Panc1 (cell line): ENCODE results near the gene SPIRE1. TPM values are rescaled to one million over a fixed set of nuclear protein-coding genes. Genes with fewer than 3 reads are reported as not detected.

Experiments used
- ATAC-seq: fragments of 200-7000 bp; cut with Tn5 transposase; 2 replicates; pipeline ENCODE4 v1.9.1; 2020; ENCODE audit warnings: mild to moderate bottlenecking, moderate library complexity
- BruUV-seq: library from RNA; stranded (reverse); fragments of 400-500 nt; replicated peaks from 2 replicates; lab custom pipeline; 2021; lab: Mats Ljungman, UMichigan
- CTCF ChIA-PET: fragments of 300-600 bp; sonication (Branson Sonifier 250); formaldehyde crosslinking; loops from one replicate; lab custom pipeline; 2022; ENCODE audit warnings: antibody characterized with exemption; lab: Charles Lee
- POLR2A ChIA-PET: fragments of 300-600 bp; sonication (Branson Sonifier 250); formaldehyde crosslinking; loops from one replicate; lab custom pipeline; 2022; ENCODE audit warnings: antibody characterized with exemption; lab: Charles Lee
- DNase-seq: peaks from one replicate; pipeline ENCODE4 v3.0.0-alpha.2; 2010; ENCODE audit warnings: low read depth, low spot score
- H3K27ac ChIP-seq: 2 replicates; pipeline ENCODE4 v1.5.1; 2011; ENCODE audit warnings: mild to moderate bottlenecking, low read length, inconsistent platforms
- H3K27me3 ChIP-seq: fragments of 200-500 bp; sonication (Bioruptor generic); 2 replicates; pipeline ENCODE4 v1.6.0; 2014; ENCODE audit warnings: low read length, inconsistent platforms; ENCODE audit not compliant: control insufficient read depth, insufficient read depth
- H3K36me3 ChIP-seq: fragments of 200-500 bp; sonication (Bioruptor generic); 2 replicates; pipeline ENCODE4 v1.5.1; 2014; ENCODE audit warnings: inconsistent platforms, mild to moderate bottlenecking, low read length, moderate library complexity; ENCODE audit not compliant: control insufficient read depth, insufficient read depth
- H3K4me1 ChIP-seq: 2 replicates; pipeline ENCODE4 v1.5.1; 2011; ENCODE audit warnings: inconsistent platforms, mild to moderate bottlenecking, low read length, moderate library complexity; ENCODE audit not compliant: control insufficient read depth, insufficient read depth
- H3K4me3 ChIP-seq, 2 experiments: 2 replicates each; pipeline ENCODE4 v1.5.1; 2011 to 2012; ENCODE audit warnings: low read depth in 2 of 2, low read length in 2 of 2, mild to moderate bottlenecking in 2 of 2, inconsistent platforms in 1 of 2, moderate library complexity in 1 of 2
- H3K9me3 ChIP-seq: fragments of 200-500 bp; sonication (Bioruptor generic); 2 replicates; pipeline ENCODE4 v1.5.1; 2014; ENCODE audit warnings: low read depth, mild to moderate bottlenecking, inconsistent platforms, low read length, moderate library complexity; ENCODE audit not compliant: control insufficient read depth, insufficient read depth
- POLR2AphosphoS5 ChIP-seq: IDR thresholded peaks from 2 replicates; pipeline ENCODE4 v1.6.1; 2012; ENCODE audit warnings: mild to moderate bottlenecking, low read depth, low read length, moderate library complexity
- SIN3A ChIP-seq: IDR thresholded peaks from 2 replicates; pipeline ENCODE4 v1.6.1; 2012; ENCODE audit warnings: low read depth, mild to moderate bottlenecking, low read length, moderate library complexity, borderline replicate concordance; ENCODE audit not compliant: insufficient read depth
- TCF7L2 ChIP-seq: IDR thresholded peaks from 2 replicates; pipeline ENCODE4 v1.6.1; 2011; ENCODE audit warnings: mild to moderate bottlenecking, low read depth, low read length, inconsistent platforms
- in situ Hi-C: cut with HindIII; loops from 2 replicates; pipeline ENCODE4 v1.10.0; 2016; ENCODE audit warnings: low sequenced_read_pairs, low pct_unique_long_range_greater_than_20kb
- intact Hi-C: fragments of 100-400 bp; cut with micrococcal nuclease; formaldehyde crosslinking; loops from one replicate; pipeline ENCODE4 v1.10.0; 2022; ENCODE audit not compliant: unreplicated experiment
- total RNA-seq: library from RNA; stranded (reverse); gene quantifications from one replicate; pipeline ENCODE4 v1.2.1, GENCODE V29; 2021; ENCODE audit not compliant: unreplicated experiment
- TF ChIP-seq, protein P1 (sequence below), 2 experiments: IDR thresholded peaks; 2 replicates each; pipeline ENCODE4 v1.6.1; 2011 to 2012; ENCODE audit warnings: low read depth in 2 of 2, control low read depth in 1 of 2, low read length in 1 of 2, mild to moderate bottlenecking in 1 of 2, moderate library complexity in 1 of 2; ENCODE audit not compliant: insufficient read depth in 1 of 2
- TF ChIP-seq, protein P2 (sequence below): fragments of 450-650 bp; IDR thresholded peaks from 2 replicates; pipeline ENCODE4 v1.5.1; 2017; ENCODE audit warnings: mild to moderate bottlenecking

SPIRE1 gene
- total RNA-seq, 1 experiment from 2014 or later, result 45.5 TPM

GRCh38 chr18:12458771-12459170, 199.1 kb downstream of the SPIRE1 start:
- no peak overlapping the region for H3K27ac ChIP-seq
- no peaks in the 10 kb centered on the region; the same call in 1 of the 2 replicates for H3K36me3 ChIP-seq
- no peaks in the 10 kb centered on the region for H3K27me3 ChIP-seq
- ChIA-PET CTCF (no interaction called here), POLR2A (no interaction called here)
- TF ChIP-seq, protein P1, sequence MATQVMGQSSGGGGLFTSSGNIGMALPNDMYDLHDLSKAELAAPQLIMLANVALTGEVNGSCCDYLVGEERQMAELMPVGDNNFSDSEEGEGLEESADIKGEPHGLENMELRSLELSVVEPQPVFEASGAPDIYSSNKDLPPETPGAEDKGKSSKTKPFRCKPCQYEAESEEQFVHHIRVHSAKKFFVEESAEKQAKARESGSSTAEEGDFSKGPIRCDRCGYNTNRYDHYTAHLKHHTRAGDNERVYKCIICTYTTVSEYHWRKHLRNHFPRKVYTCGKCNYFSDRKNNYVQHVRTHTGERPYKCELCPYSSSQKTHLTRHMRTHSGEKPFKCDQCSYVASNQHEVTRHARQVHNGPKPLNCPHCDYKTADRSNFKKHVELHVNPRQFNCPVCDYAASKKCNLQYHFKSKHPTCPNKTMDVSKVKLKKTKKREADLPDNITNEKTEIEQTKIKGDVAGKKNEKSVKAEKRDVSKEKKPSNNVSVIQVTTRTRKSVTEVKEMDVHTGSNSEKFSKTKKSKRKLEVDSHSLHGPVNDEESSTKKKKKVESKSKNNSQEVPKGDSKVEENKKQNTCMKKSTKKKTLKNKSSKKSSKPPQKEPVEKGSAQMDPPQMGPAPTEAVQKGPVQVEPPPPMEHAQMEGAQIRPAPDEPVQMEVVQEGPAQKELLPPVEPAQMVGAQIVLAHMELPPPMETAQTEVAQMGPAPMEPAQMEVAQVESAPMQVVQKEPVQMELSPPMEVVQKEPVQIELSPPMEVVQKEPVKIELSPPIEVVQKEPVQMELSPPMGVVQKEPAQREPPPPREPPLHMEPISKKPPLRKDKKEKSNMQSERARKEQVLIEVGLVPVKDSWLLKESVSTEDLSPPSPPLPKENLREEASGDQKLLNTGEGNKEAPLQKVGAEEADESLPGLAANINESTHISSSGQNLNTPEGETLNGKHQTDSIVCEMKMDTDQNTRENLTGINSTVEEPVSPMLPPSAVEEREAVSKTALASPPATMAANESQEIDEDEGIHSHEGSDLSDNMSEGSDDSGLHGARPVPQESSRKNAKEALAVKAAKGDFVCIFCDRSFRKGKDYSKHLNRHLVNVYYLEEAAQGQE (IDR thresholded peaks at IDR 0.05; ENCODE audit: insufficient read depth in 1 of 2, low read depth in 2 of 2, low read length in 1 of 2), result no peak
- no peak for TF ChIP-seq TCF7L2
- TF ChIP-seq, protein P2, sequence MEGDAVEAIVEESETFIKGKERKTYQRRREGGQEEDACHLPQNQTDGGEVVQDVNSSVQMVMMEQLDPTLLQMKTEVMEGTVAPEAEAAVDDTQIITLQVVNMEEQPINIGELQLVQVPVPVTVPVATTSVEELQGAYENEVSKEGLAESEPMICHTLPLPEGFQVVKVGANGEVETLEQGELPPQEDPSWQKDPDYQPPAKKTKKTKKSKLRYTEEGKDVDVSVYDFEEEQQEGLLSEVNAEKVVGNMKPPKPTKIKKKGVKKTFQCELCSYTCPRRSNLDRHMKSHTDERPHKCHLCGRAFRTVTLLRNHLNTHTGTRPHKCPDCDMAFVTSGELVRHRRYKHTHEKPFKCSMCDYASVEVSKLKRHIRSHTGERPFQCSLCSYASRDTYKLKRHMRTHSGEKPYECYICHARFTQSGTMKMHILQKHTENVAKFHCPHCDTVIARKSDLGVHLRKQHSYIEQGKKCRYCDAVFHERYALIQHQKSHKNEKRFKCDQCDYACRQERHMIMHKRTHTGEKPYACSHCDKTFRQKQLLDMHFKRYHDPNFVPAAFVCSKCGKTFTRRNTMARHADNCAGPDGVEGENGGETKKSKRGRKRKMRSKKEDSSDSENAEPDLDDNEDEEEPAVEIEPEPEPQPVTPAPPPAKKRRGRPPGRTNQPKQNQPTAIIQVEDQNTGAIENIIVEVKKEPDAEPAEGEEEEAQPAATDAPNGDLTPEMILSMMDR, result no peak
- TF ChIP-seq SIN3A, result no peak
- no peak for TF ChIP-seq POLR2AphosphoS5
- H3K4me3 ChIP-seq, result no peak overlapping the region
- no peaks in the 10 kb centered on the region for H3K4me1 ChIP-seq
- ATAC-seq, result no peak
- intact Hi-C loops, result no loop called here
- in situ Hi-C loops, result no loop called here
- BruUV-seq, result no TSS peak
- H3K9me3 ChIP-seq, result no peaks in the 10 kb centered on the region
- no peak for DNase-seq

DNA sequence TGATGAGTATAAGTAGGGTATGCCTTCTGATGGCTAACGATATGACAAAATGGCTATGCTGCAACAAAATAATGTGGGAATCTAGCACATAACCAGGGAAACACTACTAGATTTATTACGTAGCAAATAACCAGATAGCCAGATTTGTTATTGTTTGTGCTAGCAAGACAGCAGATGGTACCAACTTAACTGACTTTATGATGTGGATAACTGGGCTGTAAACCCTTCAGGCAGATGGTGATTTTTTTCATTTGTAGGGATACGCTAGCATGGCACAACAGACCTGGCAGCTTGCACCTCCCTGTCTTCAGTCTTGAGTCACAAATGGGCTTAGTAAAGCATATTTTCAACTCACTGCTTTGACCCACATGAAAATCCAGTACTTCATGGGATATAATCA, 201.5 kb downstream of the SPIRE1 start:
- CTCF ChIA-PET, result no interaction called here
- Histone ChIP-seq H3K36me3 (no peaks in the 10 kb centered on the region; the same call in 1 of the 2 replicates), H3K27ac (no peak overlapping the region), H3K4me1 (no peaks in the 10 kb centered on the region), H3K27me3 (no peaks in the 10 kb centered on the region), H3K4me3 (no peak overlapping the region), H3K9me3 (no peaks in the 10 kb centered on the region)
- in situ Hi-C loops, result no loop called here
- no peak for TF ChIP-seq SIN3A
- no peak for TF ChIP-seq TCF7L2
- TF ChIP-seq, protein P2, result no peak
- TF ChIP-seq POLR2AphosphoS5, result no peak
- ATAC-seq, result no peak
- POLR2A ChIA-PET, result no interaction called here
- BruUV-seq, result no TSS peak
- intact Hi-C loops, result no loop called here
- DNase-seq, result no peak
